Heart left ventricle (tissue), 13 donors: Measurements from ENCODE around the gene RAD54L.

Experiments used
- POLR2A ChIP-seq, 2 donors: fragments of 450-650 bp; IDR thresholded peaks; one replicate each; pipeline ENCODE4 v1.6.1; 2017; ENCODE audit warnings: antibody characterized with exemption in 2 of 2, mild to moderate bottlenecking in 2 of 2, moderate library complexity in 2 of 2
- TF ChIP-seq, protein P1 (sequence below), 12 donors: fragments of 200-600 bp; sonication (generic) in 4 of 12; IDR thresholded peaks; one replicate each; pipeline versions ENCODE4 v1.5.0 to v1.8.0; 2018 to 2022; ENCODE audit warnings: antibody characterized with exemption in 12 of 12, mild to moderate bottlenecking in 5 of 12
- donor health status: ischemic (EF 13 %, LVEDD 7.1; RV severe dilation, severe dysfunction).
- donor health status: DM: no; HTN: yes; CAD: no.
- donor health status: DM: no; HTN: no; CAD: no.
- donor health status: ischemic (EF 25% LVEDD 6.9; RV normal size, moderate dysfunction).
- donor health status: ischemic (EF 25% LVEDD 5.7; RV mildly dilated, moderate dysfunction).
- donor health status: ischemic (EF 35%, LVEDD 5.7; RV mildly dilated, moderate dysfunction).
- donor health status: nonischemic (EF 11% LVEDD 7.7; RV severe dilation, severe dysfunction).
- donor health status: DM: yes; HTN: yes; CAD: no.
- donor health status: PGD.
- donor health status: ischemic (EF 29% LVEDD 5.4; RV normal size, mild dysfunction).
- donor health status: nonischemic (EF 23%, LVEDD 6.1; RV moderate dilation, normal function).

DNA sequence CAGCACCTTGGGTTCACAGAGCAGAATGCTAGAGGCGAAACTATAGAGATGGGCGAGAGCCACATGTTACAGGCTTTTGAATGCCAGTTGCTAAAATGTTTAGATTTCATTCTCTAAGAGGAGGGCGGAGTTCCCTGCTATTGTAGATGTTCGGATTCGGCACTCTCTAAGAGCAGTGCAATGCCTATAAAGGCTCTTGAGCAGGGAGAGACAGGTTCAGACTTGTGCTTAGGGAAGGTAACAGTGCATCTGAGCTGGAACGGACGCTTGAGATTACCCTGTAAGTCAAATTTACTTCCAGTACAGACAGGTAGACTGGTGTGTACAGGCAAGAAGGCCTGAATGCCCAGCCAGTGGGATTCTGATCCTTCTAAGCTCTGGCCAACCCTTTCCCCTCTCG is 29.1 kb upstream of the RAD54L start:
- TF ChIP-seq, protein P1, sequence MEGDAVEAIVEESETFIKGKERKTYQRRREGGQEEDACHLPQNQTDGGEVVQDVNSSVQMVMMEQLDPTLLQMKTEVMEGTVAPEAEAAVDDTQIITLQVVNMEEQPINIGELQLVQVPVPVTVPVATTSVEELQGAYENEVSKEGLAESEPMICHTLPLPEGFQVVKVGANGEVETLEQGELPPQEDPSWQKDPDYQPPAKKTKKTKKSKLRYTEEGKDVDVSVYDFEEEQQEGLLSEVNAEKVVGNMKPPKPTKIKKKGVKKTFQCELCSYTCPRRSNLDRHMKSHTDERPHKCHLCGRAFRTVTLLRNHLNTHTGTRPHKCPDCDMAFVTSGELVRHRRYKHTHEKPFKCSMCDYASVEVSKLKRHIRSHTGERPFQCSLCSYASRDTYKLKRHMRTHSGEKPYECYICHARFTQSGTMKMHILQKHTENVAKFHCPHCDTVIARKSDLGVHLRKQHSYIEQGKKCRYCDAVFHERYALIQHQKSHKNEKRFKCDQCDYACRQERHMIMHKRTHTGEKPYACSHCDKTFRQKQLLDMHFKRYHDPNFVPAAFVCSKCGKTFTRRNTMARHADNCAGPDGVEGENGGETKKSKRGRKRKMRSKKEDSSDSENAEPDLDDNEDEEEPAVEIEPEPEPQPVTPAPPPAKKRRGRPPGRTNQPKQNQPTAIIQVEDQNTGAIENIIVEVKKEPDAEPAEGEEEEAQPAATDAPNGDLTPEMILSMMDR (IDR thresholded peaks at IDR 0.05) = no peak
- TF ChIP-seq POLR2A (IDR thresholded peaks at IDR 0.05) = no peak
